B cell (primary cell): ENCODE data around the gene DUSP7. TPM values are rescaled to one million over a fixed set of nuclear protein-coding genes. Genes with fewer than 3 reads are reported as not detected.

Experiments used
- ATAC-seq: fragments of 200-7000 bp; cut with Tn5 transposase; one replicate; pipeline ENCODE4 v1.10.0; 2021; ENCODE audit warnings: low read depth, mild to moderate bottlenecking, moderate number of reproducible peaks, moderate library complexity
- CTCF ChIA-PET: fragments of 350-600 bp; sonication (Branson Sonifier 250); formaldehyde crosslinking; loops from one replicate; lab custom pipeline; 2021; ENCODE audit warnings: antibody characterized with exemption, inconsistent platforms; lab: Charles Lee
- POLR2A ChIA-PET: fragments of 350-600 bp; sonication (Branson Sonifier 250); formaldehyde crosslinking; loops from one replicate; lab custom pipeline; 2021; ENCODE audit warnings: antibody characterized with exemption; lab: Charles Lee
- DNase-seq: peaks from one replicate; pipeline ENCODE4 v3.0.0; 2013
- H2AFZ ChIP-seq: 2 replicates; pipeline ENCODE4 v1.6.1; 2012; ENCODE audit warnings: mild to moderate bottlenecking, low read depth, low read length; ENCODE audit not compliant: insufficient read depth, poor library complexity, severe bottlenecking
- H3K27ac ChIP-seq, 2 donors: 1 replicate in 1 of 2; 2 replicates in 1 of 2; pipeline ENCODE4 v1.5.1; 2012 to 2013; ENCODE audit warnings: low read length in 2 of 2, mild to moderate bottlenecking in 2 of 2, moderate library complexity in 1 of 2
- H3K27me3 ChIP-seq, 4 experiments: fragments of 200-600 bp in 1 of 4; sonication (generic) in 1 of 4; replicated peaks in 1 of 4; 1 replicate in 2 of 4; 2 replicates in 2 of 4; pipeline versions ENCODE4 v1.6.1 to v1.7.0; 2013 to 2016; ENCODE audit warnings: low read length in 3 of 4, mild to moderate bottlenecking in 2 of 4, mixed read lengths in 1 of 4, moderate library complexity in 1 of 4; ENCODE audit not compliant: insufficient read depth in 4 of 4, control insufficient read depth in 3 of 4; ENCODE audit errors: control extremely low read depth in 1 of 4
- H3K36me3 ChIP-seq, 2 experiments: replicated peaks in 1 of 2; 1 replicate in 1 of 2; 2 replicates in 1 of 2; pipeline versions ENCODE4 v1.6.1 to v1.7.1; 2013; ENCODE audit warnings: low read length in 1 of 2; ENCODE audit not compliant: insufficient read depth in 2 of 2, control insufficient read depth in 1 of 2; ENCODE audit errors: control extremely low read depth in 1 of 2, extremely low read depth in 1 of 2
- H3K4me1 ChIP-seq, 2 donors: fragments of 200-600 bp in 1 of 2; sonication (generic) in 1 of 2; 1 replicate in 1 of 2; 2 replicates in 1 of 2; pipeline versions ENCODE4 v1.5.1 to v1.6.1; 2013 to 2017; ENCODE audit warnings: low read length in 2 of 2; ENCODE audit not compliant: control insufficient read depth in 2 of 2, insufficient read depth in 2 of 2
- H3K4me2 ChIP-seq: replicated peaks from 2 replicates; pipeline ENCODE3; 2012; ENCODE audit warnings: mild to moderate bottlenecking, low read depth, low read length; ENCODE audit not compliant: poor library complexity, severe bottlenecking
- H3K4me3 ChIP-seq, 5 experiments: fragments of 200-600 bp in 1 of 5; sonication (generic) in 1 of 5; 1 replicate in 3 of 5; 2 replicates in 2 of 5; pipeline versions ENCODE4 v1.5.1 to v1.7.0; 2011 to 2016; ENCODE audit warnings: low read length in 4 of 5, mild to moderate bottlenecking in 4 of 5, low read depth in 2 of 5, control low read depth in 1 of 5, moderate library complexity in 1 of 5; ENCODE audit not compliant: insufficient read depth in 1 of 5; ENCODE audit errors: control extremely low read depth in 1 of 5, extremely low read depth in 1 of 5
- H3K79me2 ChIP-seq: fragments of 200-600 bp; sonication (generic); one replicate; pipeline ENCODE4 v1.6.0; 2016; ENCODE audit warnings: low read length; ENCODE audit not compliant: control insufficient read depth, insufficient read depth
- H3K9ac ChIP-seq: fragments of 200-600 bp; sonication (generic); 2 replicates; pipeline ENCODE4 v1.6.1; 2017; ENCODE audit warnings: mild to moderate bottlenecking, low read length, moderate library complexity
- H3K9me3 ChIP-seq, 3 donors: one replicate each; pipeline versions ENCODE4 v1.6.1 to v1.7.1; 2013; ENCODE audit warnings: low read length in 2 of 3; ENCODE audit not compliant: control insufficient read depth in 2 of 3, insufficient read depth in 1 of 3; ENCODE audit errors: control extremely low read depth in 1 of 3
- H4K20me1 ChIP-seq: 2 replicates; pipeline ENCODE4 v1.6.0; 2012; ENCODE audit warnings: mild to moderate bottlenecking, low read length; ENCODE audit not compliant: insufficient read depth, control insufficient read depth, poor library complexity, severe bottlenecking
- H3K27ac Mint-ChIP-seq: one replicate; pipeline ENCODE4 v1.8.0; 2021; ENCODE audit warnings: mixed read lengths
- H3K27me3 Mint-ChIP-seq: one replicate; pipeline ENCODE4 v1.8.0; 2021; ENCODE audit warnings: mixed read lengths
- H3K4me1 Mint-ChIP-seq: one replicate; pipeline ENCODE4 v1.8.0; 2021; ENCODE audit warnings: mixed read lengths
- H3K4me3 Mint-ChIP-seq: one replicate; pipeline ENCODE4 v1.8.0; 2021; ENCODE audit warnings: mixed read lengths
- H3K9me3 Mint-ChIP-seq: one replicate; pipeline ENCODE4 v1.8.0; 2022; ENCODE audit warnings: mixed read lengths; ENCODE audit not compliant: insufficient read depth
- CTCF ChIP-seq: fragments of 200-600 bp; IDR thresholded peaks from one replicate; pipeline ENCODE4 v1.8.0; 2022; ENCODE audit warnings: antibody characterized with exemption, mild to moderate bottlenecking
- EZH2 ChIP-seq: IDR thresholded peaks from 2 replicates; pipeline ENCODE4 v1.6.1; 2012; ENCODE audit warnings: borderline replicate concordance, low read depth, mild to moderate bottlenecking, moderate library complexity, low read length; ENCODE audit not compliant: insufficient read depth, poor library complexity, severe bottlenecking
- WGBS: methylation state at CpG from one replicate; pipeline ENCODE4 v1.1.5; 2013; ENCODE audit warnings: missing lambda C conversion rate; ENCODE audit not compliant: insufficient coverage; 5-methylcytosine and 5-hydroxymethylcytosine counted together
- intact Hi-C: fragments of 100-400 bp; cut with micrococcal nuclease; formaldehyde crosslinking; loops from one replicate; pipeline ENCODE4 v1.10.0; 2022
- polyA plus RNA-seq: library from polyadenylated mRNA; depleted of rRNA; stranded (reverse); fragments of >200 nt; gene quantifications from 2 replicates; pipeline ENCODE4 v1.2.3, GENCODE V29; 2012
- total RNA-seq, 2 donors: library from RNA; stranded (reverse); fragments of 120-200 nt in 1 of 2; gene quantifications; 1 replicate in 1 of 2; 2 replicates in 1 of 2; pipeline versions ENCODE4 v1.2.3 to v1.2.4, GENCODE V29; 2013 to 2022

Gene DUSP7
- total and polyA plus RNA-seq, 2 donors (not counting 1 experiment from before 2014, with no cell fraction given), result 5.1 to 6.9 TPM

- Mint-ChIP-seq H3K9me3 (no peaks in the 10 kb centered on the region), H3K27me3 (peaks cover 3% of the 10 kb centered on the region), H3K27ac (no peak overlapping the region), H3K4me3 (no peak overlapping the region), H3K4me1 (peaks cover 1% of the 10 kb centered on the region)
- H2AFZ ChIP-seq, result no peak overlapping the region
- H3K9me3 ChIP-seq, result no peaks in the 10 kb centered on the region
- peaks cover 0 to 5% (median 3%) of the 10 kb centered on the region in 4 experiments for H3K27me3 ChIP-seq
- no peaks in the 10 kb centered on the region for H3K79me2 ChIP-seq
- intact Hi-C loops, result no loop called here
- no peak overlapping the region for H3K4me3 ChIP-seq
- ChIA-PET POLR2A (no interaction called here), CTCF (no interaction called here)
- DNase-seq, result no peak
- TF ChIP-seq EZH2 (no peak), CTCF (no peak)
- 89% methylated on average over 7 of the region's 10 CpGs for WGBS
- no peaks in the 10 kb centered on the region for H4K20me1 ChIP-seq
- H3K9ac ChIP-seq, result no peak overlapping the region
- ATAC-seq, result no peak
- H3K27ac ChIP-seq, result no peak overlapping the region
- no peaks in the 10 kb centered on the region for H3K36me3 ChIP-seq
- peaks cover 0 to 4% of the 10 kb centered on the region in 2 donors for H3K4me1 ChIP-seq
- no peak overlapping the region for H3K4me2 ChIP-seq
Observed at GRCh38 chr3:52041118-52041731, 15.1 kb downstream of the DUSP7 start.

DNA sequence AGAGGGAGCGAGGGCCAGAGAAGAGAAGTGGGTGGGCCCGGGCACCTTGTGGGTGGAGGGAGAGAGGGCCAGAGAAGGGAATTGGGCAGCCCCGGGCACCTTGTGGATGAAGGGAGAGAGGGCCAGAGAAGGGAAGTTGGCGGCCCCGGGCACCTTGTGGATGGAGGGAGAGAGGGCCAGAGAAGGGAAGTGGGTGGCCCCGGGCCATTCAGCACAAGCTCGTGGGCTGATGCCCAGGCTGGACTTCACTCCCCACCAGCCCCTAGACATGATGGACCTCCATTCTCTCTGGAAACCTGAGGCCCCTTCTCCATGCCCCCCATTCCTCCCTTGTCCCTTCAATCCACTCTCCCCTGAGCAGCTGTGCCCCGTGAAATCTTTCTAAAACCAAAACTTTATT lies 15.8 kb downstream of the DUSP7 start:
- ChIA-PET CTCF (no interaction called here), POLR2A (no interaction called here)
- peaks cover 5% of the 10 kb centered on the region for H3K4me1 Mint-ChIP-seq
- no peaks in the 10 kb centered on the region for H3K9me3 Mint-ChIP-seq
- no peak for TF ChIP-seq EZH2
- Histone ChIP-seq H3K79me2 (no peaks in the 10 kb centered on the region), H3K27me3 (peaks cover 0 to 5% (median 3%) of the 10 kb centered on the region in 4 experiments), H2AFZ (no peak overlapping the region), H3K9me3 (no peaks in the 10 kb centered on the region), H3K4me2 (no peak overlapping the region), H4K20me1 (no peaks in the 10 kb centered on the region), H3K27ac (no peak overlapping the region), H3K4me3 (no peak overlapping the region), H3K4me1 (peaks cover 0 to 10% of the 10 kb centered on the region in 2 donors), H3K36me3 (no peaks in the 10 kb centered on the region), H3K9ac (no peak overlapping the region)
- WGBS, result 91% methylated on average over 6 of the region's 8 CpGs
- no peak overlapping the region for H3K27ac Mint-ChIP-seq
- DNase-seq, result no peak
- ATAC-seq, result no peak
- intact Hi-C loops, result no loop called here
- H3K4me3 Mint-ChIP-seq, result no peak overlapping the region
- peaks cover 3% of the 10 kb centered on the region for H3K27me3 Mint-ChIP-seq
